ENCODE results near the gene UVRAG.

Gene UVRAG

DNA sequence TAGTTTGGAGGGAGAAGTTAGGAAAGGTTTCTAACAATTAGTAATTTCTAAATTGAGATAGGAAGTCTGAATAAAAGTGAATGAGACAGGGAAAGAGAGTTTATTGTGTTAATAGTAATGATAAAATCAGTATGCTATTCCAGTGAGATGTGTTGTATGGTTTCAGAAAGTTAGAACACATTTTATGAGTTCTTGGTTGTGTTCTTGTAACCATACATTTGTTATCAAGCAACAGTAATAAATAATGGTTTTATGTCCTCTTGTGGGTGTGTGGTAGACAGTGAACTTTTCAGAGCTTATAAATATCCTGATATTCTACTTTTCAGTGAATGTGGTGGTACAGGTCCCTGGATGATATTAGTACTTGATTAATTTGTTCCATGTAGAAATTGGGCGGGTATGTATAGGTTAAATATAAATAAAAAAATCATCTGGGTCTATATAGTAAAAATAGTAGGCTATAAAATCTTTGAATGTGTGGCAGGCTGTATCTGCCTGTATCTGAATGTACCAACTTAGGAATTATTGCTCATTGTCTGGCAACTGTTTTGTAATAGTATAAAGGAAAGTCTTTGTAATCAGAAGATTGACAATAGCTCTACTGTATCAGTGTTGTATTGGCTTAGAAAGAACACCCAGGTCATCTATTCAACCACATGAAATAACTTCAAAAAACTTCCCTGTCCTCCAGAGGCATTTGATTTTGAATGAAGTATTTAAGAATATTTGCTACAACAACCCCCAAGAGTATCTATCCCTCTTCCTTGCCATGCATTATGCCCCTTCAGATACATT, 54.8 kb downstream of the UVRAG start:
- H3K18ac ChIP-seq (ENCODE audit: low read length) = no peak overlapping the region
- H4K8ac ChIP-seq (ENCODE audit: low read depth, low read length) = no peak overlapping the region
- no peaks in the 10 kb centered on the region for H3K9me3 ChIP-seq (replicated peaks in 1 of 2; ENCODE audit: control insufficient read depth in 2 of 2, insufficient read depth in 1 of 2, low read depth in 1 of 2, low read length in 2 of 2)
- no peaks in the 10 kb centered on the region for H3K79me1 ChIP-seq (ENCODE audit: low read depth, low read length)
- no peak overlapping the region for H3K4ac ChIP-seq (ENCODE audit: low read length)
- DNase-seq (ENCODE audit: low spot score) = no peak
- H2AFZ ChIP-seq (ENCODE audit: low read length) = no peak overlapping the region
- WGBS, 2 donors (ENCODE audit: extremely low coverage in 2 of 2, insufficient read length in 2 of 2, insufficient replicate concordance in 1 of 2) = 100% methylated on average over 1 of the region's 1 CpG; no CpG with 5 or more reads in 1 of the 2 donors
- H2BK120ac ChIP-seq (ENCODE audit: low read depth, low read length) = no peak overlapping the region
- no peaks in the 10 kb centered on the region for H3K27me3 ChIP-seq (ENCODE audit: control insufficient read depth in 3 of 3, insufficient read depth in 3 of 3, low read depth in 1 of 3, low read length in 3 of 3)
- H3K14ac ChIP-seq (ENCODE audit: low read length) = no peak overlapping the region
- H3K9ac ChIP-seq (ENCODE audit: low read depth, low read length, poor library complexity) = no peak overlapping the region
- no peak overlapping the region for H2BK15ac ChIP-seq (ENCODE audit: low read length)
- no peak overlapping the region for H3K4me2 ChIP-seq (ENCODE audit: insufficient read depth, low read length, poor library complexity, severe bottlenecking)
- H3K4me1 ChIP-seq (ENCODE audit: control insufficient read depth in 2 of 2, insufficient read depth in 1 of 2, low read depth in 1 of 2, low read length in 2 of 2) = peaks cover 3 to 6% of the 10 kb centered on the region in 2 donors
- no peak overlapping the region for H2BK5ac ChIP-seq (ENCODE audit: low read length)
- no peak overlapping the region for H4K91ac ChIP-seq (ENCODE audit: low read depth, low read length, poor library complexity)
- no peak overlapping the region for H3K4me3 ChIP-seq (ENCODE audit: low read length in 2 of 2)
- H3K23ac ChIP-seq (ENCODE audit: low read depth, low read length, poor library complexity) = no peak overlapping the region
- H3K27ac ChIP-seq (replicated peaks; ENCODE audit: low read length) = no peak overlapping the region
- H2AK5ac ChIP-seq (ENCODE audit: low read depth, low read length) = no peak overlapping the region
- no peak overlapping the region for H2BK12ac ChIP-seq (ENCODE audit: low read length)
- H3K36me3 ChIP-seq (replicated peaks in 1 of 2; ENCODE audit: control insufficient read depth in 2 of 2, insufficient read depth in 2 of 2, low read length in 2 of 2) = no peaks in the 10 kb centered on the region

- H3K14ac ChIP-seq (ENCODE audit: low read length) = no peak overlapping the region
- H3K4me1 ChIP-seq (ENCODE audit: control insufficient read depth in 2 of 2, insufficient read depth in 1 of 2, low read depth in 1 of 2, low read length in 2 of 2) = peaks cover 3 to 6% of the 10 kb centered on the region in 2 donors
- H3K9me3 ChIP-seq (replicated peaks in 1 of 2; ENCODE audit: control insufficient read depth in 2 of 2, insufficient read depth in 1 of 2, low read depth in 1 of 2, low read length in 2 of 2) = no peaks in the 10 kb centered on the region
- no peaks in the 10 kb centered on the region for H3K36me3 ChIP-seq (replicated peaks in 1 of 2; ENCODE audit: control insufficient read depth in 2 of 2, insufficient read depth in 2 of 2, low read length in 2 of 2)
- H2AK5ac ChIP-seq (ENCODE audit: low read depth, low read length) = no peak overlapping the region
- no peak overlapping the region for H3K27ac ChIP-seq (replicated peaks; ENCODE audit: low read length)
- no peak overlapping the region for H2BK120ac ChIP-seq (ENCODE audit: low read depth, low read length)
- H2AFZ ChIP-seq (ENCODE audit: low read length) = no peak overlapping the region
- no peaks in the 10 kb centered on the region for H3K79me1 ChIP-seq (ENCODE audit: low read depth, low read length)
- H3K23ac ChIP-seq (ENCODE audit: low read depth, low read length, poor library complexity) = no peak overlapping the region
- no peak for DNase-seq (ENCODE audit: low spot score)
- no peak overlapping the region for H2BK15ac ChIP-seq (ENCODE audit: low read length)
- no peak overlapping the region for H3K4ac ChIP-seq (ENCODE audit: low read length)
- H3K18ac ChIP-seq (ENCODE audit: low read length) = no peak overlapping the region
- WGBS, 2 donors (ENCODE audit: extremely low coverage in 2 of 2, insufficient read length in 2 of 2, insufficient replicate concordance in 1 of 2) = no CpG with 5 or more reads among the region's 5 CpGs
- H3K27me3 ChIP-seq (ENCODE audit: control insufficient read depth in 3 of 3, insufficient read depth in 3 of 3, low read depth in 1 of 3, low read length in 3 of 3) = no peaks in the 10 kb centered on the region
- H3K9ac ChIP-seq (ENCODE audit: low read depth, low read length, poor library complexity) = no peak overlapping the region
- H4K91ac ChIP-seq (ENCODE audit: low read depth, low read length, poor library complexity) = no peak overlapping the region
- no peak overlapping the region for H2BK12ac ChIP-seq (ENCODE audit: low read length)
- no peak overlapping the region for H4K8ac ChIP-seq (ENCODE audit: low read depth, low read length)
- no peak overlapping the region for H3K4me2 ChIP-seq (ENCODE audit: insufficient read depth, low read length, poor library complexity, severe bottlenecking)
- no peak overlapping the region for H3K4me3 ChIP-seq (ENCODE audit: low read length in 2 of 2)
- H2BK5ac ChIP-seq (ENCODE audit: low read length) = no peak overlapping the region
Measured at GRCh38 chr11:75872887-75873416, 57.9 kb downstream of the UVRAG start.

GRCh38 chr11:75873417-75874221, 58.6 kb downstream of the UVRAG start:
- no peak overlapping the region for H2BK5ac ChIP-seq (ENCODE audit: low read length)
- no peak overlapping the region for H2BK15ac ChIP-seq (ENCODE audit: low read length)
- no peak overlapping the region for H3K4ac ChIP-seq (ENCODE audit: low read length)
- no peak overlapping the region for H2AK5ac ChIP-seq (ENCODE audit: low read depth, low read length)
- H4K91ac ChIP-seq (ENCODE audit: low read depth, low read length, poor library complexity) = no peak overlapping the region
- no peaks in the 10 kb centered on the region for H3K27me3 ChIP-seq (ENCODE audit: control insufficient read depth in 3 of 3, insufficient read depth in 3 of 3, low read depth in 1 of 3, low read length in 3 of 3)
- no CpG with 5 or more reads among the region's 8 CpGs for WGBS, 2 donors (ENCODE audit: extremely low coverage in 2 of 2, insufficient read length in 2 of 2, insufficient replicate concordance in 1 of 2)
- no peak overlapping the region for H2BK120ac ChIP-seq (ENCODE audit: low read depth, low read length)
- H4K8ac ChIP-seq (ENCODE audit: low read depth, low read length) = no peak overlapping the region
- H2AFZ ChIP-seq (ENCODE audit: low read length) = no peak overlapping the region
- no peak overlapping the region for H3K14ac ChIP-seq (ENCODE audit: low read length)
- H3K4me1 ChIP-seq (ENCODE audit: control insufficient read depth in 2 of 2, insufficient read depth in 1 of 2, low read depth in 1 of 2, low read length in 2 of 2) = peaks cover 3 to 6% of the 10 kb centered on the region in 2 donors
- H3K23ac ChIP-seq (ENCODE audit: low read depth, low read length, poor library complexity) = no peak overlapping the region
- no peak for DNase-seq (ENCODE audit: low spot score)
- no peak overlapping the region for H3K4me2 ChIP-seq (ENCODE audit: insufficient read depth, low read length, poor library complexity, severe bottlenecking)
- H3K79me1 ChIP-seq (ENCODE audit: low read depth, low read length) = no peaks in the 10 kb centered on the region
- H3K9me3 ChIP-seq (replicated peaks in 1 of 2; ENCODE audit: control insufficient read depth in 2 of 2, insufficient read depth in 1 of 2, low read depth in 1 of 2, low read length in 2 of 2) = no peaks in the 10 kb centered on the region
- no peaks in the 10 kb centered on the region for H3K36me3 ChIP-seq (replicated peaks in 1 of 2; ENCODE audit: control insufficient read depth in 2 of 2, insufficient read depth in 2 of 2, low read length in 2 of 2)
- no peak overlapping the region for H3K27ac ChIP-seq (replicated peaks; ENCODE audit: low read length)
- no peak overlapping the region for H2BK12ac ChIP-seq (ENCODE audit: low read length)
- H3K4me3 ChIP-seq (ENCODE audit: low read length in 2 of 2) = no peak overlapping the region
- H3K18ac ChIP-seq (ENCODE audit: low read length) = no peak overlapping the region
- H3K9ac ChIP-seq (ENCODE audit: low read depth, low read length, poor library complexity) = no peak overlapping the region

Measured in neuronal stem cell (in vitro differentiated cells).